ENCODE results near the gene PRMT7.
"Not testable (repeated sequence)": the region's sequence is repeated elsewhere in the genome, so short reads cannot be mapped to it uniquely, and the experiment has no call there.

PRMT7 gene

GRCh38 chr16:68283801-68284598, 26.8 kb upstream of the PRMT7 start:
- DNase-seq (ENCODE audit: low spot score) = no peak

DNA sequence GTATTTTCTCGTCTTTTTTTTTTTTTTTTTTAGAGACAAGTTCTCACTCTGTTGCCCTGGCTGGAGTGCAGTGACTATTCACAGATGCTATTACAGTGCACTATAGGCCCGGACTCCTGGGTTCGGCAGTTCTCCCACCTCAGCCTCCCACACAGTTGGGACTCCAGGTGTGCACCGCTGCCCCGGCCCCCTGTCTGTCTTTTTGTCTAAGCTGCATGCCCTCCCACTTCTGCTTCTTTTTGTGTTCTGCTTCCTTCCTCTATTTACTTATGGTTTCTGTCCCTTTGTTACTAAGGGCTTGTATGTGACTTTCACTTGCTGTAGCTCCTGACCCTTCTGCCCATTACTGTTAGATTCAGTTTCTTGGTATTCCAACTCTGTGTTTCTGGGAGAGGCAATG, 26.0 kb upstream of the PRMT7 start:
- no peak for DNase-seq (ENCODE audit: low spot score)

DNA sequence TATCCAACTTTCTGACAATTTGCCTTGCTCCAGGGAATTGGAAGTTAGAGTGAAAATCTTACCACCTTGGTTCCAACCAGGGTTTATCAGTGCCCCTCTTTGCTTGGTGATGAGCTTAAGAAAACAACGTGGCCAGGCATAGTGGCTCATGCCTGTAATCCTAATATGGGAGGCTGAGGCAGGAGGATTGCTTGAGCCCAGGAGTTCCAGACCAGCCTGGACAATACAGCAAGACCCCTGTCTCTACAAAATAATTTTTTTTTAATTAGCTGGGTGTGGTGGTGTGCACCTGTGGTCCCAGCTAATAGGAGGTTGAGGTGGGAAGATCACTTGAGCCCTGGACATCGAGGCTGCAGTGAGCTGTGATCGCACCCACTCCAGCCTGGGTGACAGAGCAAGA, 25.1 kb upstream of the PRMT7 start:
- no peak for DNase-seq (ENCODE audit: low spot score)

GRCh38 chr16:68286153-68287074, 24.4 kb upstream of the PRMT7 start:
- no peak for DNase-seq (ENCODE audit: low spot score)

DNA sequence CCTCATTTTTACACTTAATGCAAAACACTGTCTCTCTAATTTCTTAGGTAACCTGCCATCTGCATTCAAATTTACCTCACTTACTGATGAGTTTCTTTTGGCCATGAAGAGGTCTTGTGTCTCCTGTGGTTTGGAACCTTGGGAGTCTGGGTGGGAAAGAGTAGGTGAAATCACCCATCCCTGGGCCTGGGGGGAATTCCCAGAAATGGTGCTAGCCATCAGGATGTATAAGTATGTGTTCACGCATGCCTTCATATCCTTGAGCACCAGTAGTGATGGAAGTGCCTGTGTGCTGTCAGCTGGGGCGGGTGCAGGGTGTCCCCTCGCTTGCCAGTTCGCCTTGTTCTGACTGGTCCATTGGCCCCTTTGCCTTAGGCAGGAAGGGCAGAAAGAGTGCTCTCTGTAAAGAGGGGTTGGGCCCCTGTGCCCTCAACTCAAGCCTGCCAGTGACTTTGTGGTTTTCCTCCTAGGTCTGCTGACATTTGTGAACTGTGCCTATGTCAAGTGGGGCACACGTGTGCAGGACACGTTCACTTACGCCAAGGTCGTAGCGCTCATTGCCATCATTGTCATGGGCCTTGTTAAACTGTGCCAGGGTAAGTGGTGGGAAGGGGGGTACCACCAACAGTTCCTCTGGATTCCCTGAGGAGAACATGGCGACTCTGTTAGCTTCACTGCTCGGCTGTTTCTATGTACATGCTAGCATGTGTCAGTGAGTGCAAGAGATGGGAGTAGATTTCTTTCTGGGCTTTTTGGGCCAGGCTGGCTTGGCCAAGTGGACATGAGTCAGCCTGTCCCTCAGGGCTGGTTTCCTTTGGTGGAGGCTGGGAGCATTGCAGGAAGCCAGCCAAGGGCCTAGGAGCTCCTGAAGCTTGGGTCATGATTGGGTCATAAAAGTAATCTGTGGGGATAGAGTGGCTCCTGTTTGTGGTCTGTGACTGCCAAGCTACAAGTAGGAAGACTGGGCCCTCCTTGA, 23.3 kb upstream of the PRMT7 start:
- DNase-seq (ENCODE audit: low spot score) = peak; percentile 40

DNA sequence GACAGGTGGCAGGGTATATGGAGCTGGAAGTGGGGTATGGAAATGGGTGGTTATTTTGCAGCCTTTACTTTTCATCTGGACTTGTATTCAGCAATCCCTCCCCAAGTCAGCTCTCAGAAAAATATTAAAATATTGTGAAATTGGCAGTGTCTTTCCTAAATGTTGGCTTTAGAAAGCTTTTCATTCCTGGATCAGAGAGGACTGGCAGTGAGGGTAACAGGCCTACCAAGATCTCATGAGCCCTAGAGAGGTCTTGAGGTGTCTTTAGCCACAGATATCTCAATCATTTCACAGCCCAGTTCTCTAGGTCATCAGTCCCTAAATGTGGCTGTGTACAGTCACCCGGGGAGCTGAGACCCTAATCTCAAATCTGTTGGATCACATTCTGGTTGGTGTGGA, 22.6 kb upstream of the PRMT7 start:
- DNase-seq (ENCODE audit: low spot score) = no peak

- DNase-seq (ENCODE audit: low spot score) = not testable (repeated sequence)
Observed at GRCh38 chr16:68288796-68289195, 22.0 kb upstream of the PRMT7 start.

DNA sequence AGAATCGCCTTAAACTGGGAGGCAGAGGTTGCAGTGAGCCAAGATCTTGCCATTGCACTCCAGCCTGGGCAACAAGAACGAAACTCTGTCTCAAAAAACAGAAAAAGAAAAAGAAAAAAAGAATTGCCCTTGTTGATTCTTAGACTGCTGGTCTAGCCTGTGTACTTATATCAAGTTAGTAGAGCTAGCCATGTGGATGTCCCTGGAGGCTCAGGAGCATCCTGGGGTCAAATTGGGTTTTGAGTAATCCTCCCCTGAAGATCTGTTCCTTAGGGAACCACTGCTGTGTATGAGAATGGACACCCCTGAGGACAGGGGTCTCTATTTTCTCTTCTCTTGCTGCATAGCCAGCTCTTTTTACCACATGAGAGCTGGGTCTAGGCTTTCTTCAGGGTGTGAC, 21.6 kb upstream of the PRMT7 start:
- DNase-seq (ENCODE audit: low spot score) = no peak

GRCh38 chr16:68289621-68290329, 21.0 kb upstream of the PRMT7 start:
- DNase-seq (ENCODE audit: low spot score) = no peak

DNA sequence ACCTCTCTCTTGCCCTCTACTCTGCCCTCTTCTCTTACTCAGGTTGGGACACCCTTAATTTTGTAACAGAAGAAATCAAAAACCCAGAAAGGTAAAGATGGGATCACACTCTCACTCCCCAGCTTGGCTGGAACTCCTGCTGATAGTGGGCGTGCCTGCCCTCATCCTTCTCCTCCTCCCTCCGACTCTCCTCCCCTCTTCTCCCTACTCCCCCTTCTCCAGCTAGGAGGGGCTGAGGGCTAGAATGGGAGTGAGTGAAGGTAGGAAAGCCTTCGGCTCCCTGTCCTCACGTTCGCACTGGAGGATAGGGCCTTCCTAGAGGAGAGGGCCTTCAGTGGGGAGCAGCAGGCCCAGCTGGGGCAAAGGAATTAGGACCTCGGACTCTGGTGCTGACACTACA, 20.4 kb upstream of the PRMT7 start:
- DNase-seq (ENCODE audit: low spot score) = no peak

GRCh38 chr16:68291227-68291626, 19.6 kb upstream of the PRMT7 start:
- DNase-seq (ENCODE audit: low spot score) = no peak

GRCh38 chr16:68292425-68292824, 18.4 kb upstream of the PRMT7 start:
- no peak for DNase-seq (ENCODE audit: low spot score)

DNA sequence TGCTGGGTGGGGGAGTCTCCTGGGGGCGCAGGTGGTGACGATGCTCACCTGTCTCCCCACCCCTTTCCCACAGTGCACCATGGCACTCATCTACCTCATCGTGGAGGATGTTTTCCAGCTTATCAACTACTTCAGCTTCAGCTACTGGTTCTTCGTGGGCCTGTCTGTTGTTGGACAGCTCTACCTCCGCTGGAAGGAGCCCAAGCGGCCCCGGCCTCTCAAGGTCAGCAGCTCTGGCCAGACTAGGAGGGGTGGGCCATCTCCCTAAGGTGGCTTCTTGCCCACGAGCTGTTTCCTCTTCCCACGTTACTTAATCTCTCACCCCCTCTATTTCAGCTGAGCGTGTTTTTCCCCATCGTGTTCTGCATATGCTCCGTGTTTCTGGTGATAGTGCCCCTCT, 14.5 kb upstream of the PRMT7 start:
- DNase-seq (ENCODE audit: low spot score) = no peak

GRCh38 chr16:68296693-68297092, 14.1 kb upstream of the PRMT7 start:
- no peak for DNase-seq (ENCODE audit: low spot score)

GRCh38 chr16:68297908-68298307, 12.9 kb upstream of the PRMT7 start:
- no peak for DNase-seq (ENCODE audit: low spot score)

- no peak for DNase-seq (ENCODE audit: low spot score)
Observed at GRCh38 chr16:68298312-68298711, 12.5 kb upstream of the PRMT7 start.

DNA sequence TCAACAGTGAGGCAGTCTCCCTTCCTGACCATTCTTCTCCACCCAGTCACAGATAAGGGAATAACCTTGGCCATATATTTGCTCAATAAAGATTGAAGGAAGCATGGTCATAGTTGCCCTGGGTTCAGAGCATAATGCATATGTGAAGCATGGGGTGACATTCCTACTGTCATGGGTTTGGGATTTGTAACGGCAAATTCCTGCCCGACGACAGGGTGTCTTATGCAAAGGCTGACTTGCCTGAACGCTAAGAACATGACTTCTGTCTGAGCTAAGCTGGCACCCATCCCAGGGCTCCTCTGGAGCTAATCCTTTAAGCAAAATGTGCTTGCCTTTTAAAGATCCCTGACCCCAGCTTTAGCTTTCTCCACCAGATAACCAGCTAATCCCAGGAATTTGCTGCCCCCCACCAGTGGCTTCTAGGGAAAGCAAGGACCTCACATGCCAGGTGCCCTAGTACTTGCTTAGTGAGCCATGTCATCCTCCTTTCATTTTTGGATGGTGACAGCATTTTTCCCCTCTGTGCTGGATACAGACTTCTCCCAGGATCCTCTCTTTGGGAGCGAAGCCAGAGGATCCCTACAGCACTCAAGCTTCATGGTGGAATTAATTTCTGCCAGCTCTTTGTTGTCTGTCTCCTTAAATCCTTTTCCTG, 11.8 kb upstream of the PRMT7 start:
- peak; percentile 51 for DNase-seq (ENCODE audit: low spot score)

- DNase-seq (ENCODE audit: low spot score) = no peak
Observed at GRCh38 chr16:68299571-68300453, 11.0 kb upstream of the PRMT7 start.

- no peak for DNase-seq (ENCODE audit: low spot score)
Observed at GRCh38 chr16:68300734-68301459, 9.9 kb upstream of the PRMT7 start.

Data from RKO (cell line).